Glomerular visceral epithelial cell (primary cell): ENCODE measurements around the gene NUP62CL.
A peak's percentile ranks its signal among the peaks of the same experiment; 100 is the strongest.
"Not testable (repeated sequence)": the region's sequence is repeated elsewhere in the genome, so short reads cannot be mapped to it uniquely, and the experiment has no call there.

Experiments used
- DNase-seq: peaks from one replicate; pipeline ENCODE4 v3.0.0-alpha.2; 2016; ENCODE audit errors: extremely low spot score

NUP62CL gene, protein sequence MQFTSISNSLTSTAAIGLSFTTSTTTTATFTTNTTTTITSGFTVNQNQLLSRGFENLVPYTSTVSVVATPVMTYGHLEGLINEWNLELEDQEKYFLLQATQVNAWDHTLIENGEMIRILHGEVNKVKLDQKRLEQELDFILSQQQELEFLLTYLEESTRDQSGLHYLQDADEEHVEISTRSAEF

DNA sequence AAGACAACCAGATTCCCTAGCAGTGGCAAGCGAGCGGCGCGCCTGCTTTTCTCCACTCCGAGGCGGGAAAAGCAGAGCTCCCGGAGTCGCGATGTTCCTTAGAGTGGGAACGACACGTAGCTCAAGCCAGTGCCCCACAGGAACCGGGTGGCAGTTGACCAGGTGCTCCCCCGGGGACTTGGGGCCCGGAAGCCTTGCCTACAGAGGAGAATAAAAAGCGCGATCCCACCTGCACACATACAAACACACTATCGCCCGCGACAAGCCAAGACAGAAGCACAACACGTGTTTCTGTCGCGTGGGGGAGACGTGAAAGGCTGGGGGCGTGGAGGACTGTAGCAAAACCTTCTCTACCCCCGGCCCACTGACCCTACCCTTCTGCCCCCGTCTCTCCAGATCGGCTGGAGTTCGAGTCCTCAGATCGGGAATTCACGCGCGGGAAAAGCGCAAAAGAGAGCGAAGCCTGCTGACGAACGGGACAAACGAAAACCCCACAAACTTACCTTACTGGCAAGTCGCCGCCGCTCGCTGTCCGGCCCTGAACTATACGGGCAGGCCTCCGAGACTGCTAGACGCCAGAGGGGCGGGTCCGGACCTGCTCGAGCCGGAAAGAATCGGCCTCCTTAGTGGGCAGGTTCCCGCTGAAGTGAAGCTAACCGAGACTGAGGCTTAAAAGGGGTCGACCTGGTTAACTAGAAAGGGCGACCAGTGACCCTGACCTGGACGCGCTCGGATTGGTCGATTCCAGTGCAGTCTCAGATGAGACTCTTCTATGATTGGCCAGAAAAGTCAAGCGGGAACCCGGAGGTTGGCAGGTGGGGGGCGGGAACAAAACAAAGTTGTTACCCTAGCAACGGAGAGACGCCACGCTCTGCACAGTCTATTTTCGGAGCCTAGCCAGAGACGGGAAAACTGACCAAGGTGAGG is at the start of gene NUP62CL, which contains the start of gene DNAAF6:
Gene NUP62CL, minus strand, starts transcription at position 664 of the 927 bp plus-strand sequence. CDS start 31,287 bp downstream, outside the sequence.
Gene DNAAF6, plus strand, starts transcription at position 842 of the 927 bp plus-strand sequence. CDS start 6,265 bp downstream, outside the sequence.
- peak; percentile 80 for DNase-seq

DNA sequence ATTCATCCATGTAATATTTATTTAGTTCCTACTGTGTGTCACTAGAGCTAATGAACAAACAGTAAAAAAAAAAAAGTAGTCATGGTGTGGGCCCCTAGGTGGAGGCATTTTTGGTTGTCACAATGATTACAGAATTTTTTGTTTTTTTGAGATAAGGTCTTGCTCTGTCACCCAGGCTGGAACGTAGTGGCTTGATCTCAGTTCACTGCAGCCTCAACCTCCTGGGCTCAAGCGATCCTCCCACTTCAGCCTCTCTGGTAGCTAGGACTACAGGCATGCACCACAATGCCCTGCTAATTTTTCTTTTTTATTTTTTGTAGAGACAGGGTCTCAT is 22.2 kb upstream of the NUP62CL start:
- DNase-seq = no peak

DNA sequence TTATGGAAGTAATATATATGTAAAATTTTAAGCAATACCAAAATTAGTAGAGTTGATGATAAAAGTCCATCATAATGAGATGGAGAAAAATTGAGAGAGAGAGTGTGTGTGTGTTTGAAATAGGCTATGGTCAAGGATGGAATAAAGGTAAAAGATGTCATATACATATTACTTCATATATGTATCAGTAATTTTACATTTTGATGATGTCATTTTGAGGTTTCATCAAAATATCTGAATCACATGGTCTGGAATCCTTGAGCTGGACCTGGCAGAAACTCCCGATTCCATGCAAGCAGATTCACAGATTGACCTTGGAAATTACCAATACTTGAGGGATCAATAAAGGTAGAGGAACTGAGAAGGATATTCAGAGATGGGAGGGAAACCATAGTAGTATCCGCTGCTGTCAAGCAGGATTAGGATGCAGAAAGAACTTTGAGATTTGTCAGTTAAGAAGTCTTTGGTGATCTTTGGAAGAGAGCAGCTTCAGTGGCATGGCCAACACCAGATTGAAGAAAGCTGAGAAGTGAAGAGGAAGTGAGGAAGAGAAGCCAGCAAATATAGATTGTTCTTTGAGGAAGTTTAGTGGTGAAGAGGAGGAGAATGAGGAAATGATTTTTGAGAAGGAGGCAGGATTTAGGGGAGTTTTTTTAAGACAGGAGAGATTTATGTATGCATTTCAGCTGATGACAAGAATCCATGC is 21.7 kb upstream of the NUP62CL start:
- no peak for DNase-seq

DNA sequence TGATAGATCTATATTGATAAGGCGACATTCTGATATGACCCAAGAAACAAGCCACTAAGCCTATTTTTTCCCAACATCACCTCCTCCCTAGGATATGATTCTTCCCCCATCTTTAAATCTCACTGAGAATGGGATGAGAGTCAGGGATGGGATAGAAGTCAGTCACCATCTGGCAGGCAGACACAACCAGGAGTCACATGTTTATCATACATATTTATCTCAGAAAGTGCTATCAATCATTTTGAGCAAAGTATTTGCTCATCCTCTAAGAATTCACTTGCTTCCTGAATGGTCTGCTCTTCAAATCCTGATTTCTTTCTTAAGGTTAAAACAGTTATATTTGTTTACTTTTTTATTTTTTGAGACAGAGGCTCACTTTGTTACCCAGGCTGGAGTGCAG is 20.5 kb upstream of the NUP62CL start:
- no peak for DNase-seq

DNA sequence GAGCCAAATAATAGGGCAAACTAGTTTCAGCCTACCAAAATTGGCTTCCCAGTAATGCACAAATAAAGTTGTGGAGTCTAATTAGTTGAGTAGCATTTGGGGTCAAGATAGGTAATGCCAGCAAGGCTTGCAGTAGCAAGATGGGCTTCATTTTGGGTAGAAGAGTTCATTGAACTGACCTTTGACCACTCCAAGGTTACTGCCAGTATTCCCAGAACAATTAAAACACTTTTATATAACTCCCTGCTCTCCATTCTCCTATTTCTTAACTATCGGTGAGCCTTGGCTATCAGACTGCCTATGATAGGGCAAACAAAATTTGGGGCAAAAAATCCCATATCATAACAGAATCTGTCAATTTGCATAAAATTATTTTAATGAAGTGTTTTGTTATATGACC is 7.2 kb upstream of the NUP62CL start:
- DNase-seq = no peak

DNA sequence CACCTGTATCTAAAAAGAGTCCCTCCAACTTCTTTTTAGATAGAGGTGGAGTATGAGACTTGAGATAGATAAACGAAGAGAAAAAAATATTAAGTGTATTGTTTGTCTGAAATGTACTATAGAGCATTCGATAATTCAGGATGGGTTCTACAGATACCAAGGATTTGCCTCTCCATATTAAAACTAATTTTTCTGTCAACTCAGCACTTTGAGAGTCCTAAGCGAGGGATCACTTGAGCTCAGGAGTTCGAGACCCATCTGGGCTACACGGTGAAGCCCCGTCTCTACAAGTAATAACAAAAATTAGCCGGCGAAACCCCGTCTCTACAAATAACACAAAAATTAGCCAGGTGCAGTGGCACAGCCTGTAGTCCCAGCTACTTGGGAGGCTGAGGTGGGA is 1.7 kb upstream of the NUP62CL start:
- DNase-seq = no peak

DNA sequence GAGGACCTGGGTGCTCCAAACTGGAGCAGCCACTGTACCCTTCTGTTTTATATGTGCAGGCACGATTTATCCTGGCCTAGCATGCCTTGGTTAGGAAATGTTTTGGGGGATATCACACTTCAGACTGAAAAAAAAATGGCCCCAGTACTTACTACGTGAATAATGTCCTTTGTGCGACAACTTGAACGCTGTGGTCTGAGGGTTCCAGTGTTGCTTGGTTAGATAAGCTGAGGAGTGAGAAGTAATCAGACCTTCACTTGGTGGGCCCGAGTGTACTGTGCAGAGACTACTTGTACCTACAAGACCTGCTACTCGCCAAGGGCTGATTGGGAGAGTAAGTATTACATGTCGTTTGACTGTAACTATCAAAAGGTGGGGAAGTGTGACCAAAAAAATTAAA is 856 bp upstream of the NUP62CL start:
- no peak for DNase-seq

DNA sequence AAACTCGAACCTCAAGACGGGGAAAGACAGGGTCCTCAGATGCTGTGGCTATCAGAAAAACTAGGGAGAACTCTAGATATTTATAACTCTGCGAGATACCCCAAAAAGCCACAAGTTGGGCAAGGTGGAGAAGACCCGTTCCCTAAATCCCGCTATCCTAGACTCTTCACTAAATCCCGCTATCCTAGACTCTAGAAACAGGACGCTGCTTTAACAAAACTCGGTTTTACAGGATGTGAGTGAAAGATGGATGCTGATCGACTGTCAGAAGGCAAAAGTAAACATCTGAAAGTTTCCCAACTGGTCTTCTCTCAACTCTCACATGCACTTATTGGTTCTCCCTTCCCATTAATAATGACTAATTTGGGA is 448 bp upstream of the NUP62CL start:
- no peak for DNase-seq

DNA sequence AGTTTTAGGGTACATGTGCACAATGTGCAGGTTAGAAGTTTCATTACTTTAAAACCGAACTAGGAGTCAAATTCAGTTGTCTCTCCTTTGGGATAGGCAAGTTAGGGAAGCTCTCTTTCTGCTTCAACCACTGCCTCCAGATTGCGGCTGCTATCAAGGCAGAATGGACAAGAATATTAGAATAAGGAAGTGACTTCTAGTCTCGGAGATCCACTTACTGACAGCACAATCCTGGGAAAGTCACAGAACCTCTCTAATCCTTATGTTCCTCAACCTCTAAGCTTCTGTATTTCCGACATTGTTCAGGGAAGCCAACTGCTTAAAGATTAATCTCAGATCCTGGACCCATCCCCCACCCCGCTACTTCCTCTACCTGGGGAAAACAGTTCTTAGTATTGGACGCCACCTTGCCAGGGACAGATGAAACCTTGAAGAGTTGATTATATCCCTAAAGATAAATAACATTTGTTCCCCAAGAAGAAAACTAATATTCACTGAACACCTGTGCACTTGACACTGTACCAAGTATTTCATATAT is 2.1 kb downstream of the NUP62CL start:
- peak; percentile 20 for DNase-seq

DNA sequence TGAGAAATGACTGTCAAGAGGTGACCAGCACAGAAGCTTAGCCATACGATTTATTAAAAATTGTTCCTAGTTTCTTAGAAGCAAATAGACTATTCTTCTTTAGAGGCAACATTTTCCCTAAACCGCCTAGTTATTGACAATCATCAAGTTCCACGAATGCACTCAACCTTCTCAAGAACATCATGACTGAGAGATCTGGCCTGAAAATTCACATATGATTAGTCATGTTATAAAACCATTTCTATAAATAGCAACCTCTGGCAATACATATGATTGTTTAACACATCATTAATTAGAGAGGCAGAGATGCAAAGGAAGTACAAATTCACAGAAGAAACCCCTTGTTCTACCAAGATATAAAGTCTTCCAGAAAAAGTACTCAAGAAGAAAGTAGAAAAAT is 6.7 kb downstream of the NUP62CL start:
- DNase-seq = peak; percentile 15

DNA sequence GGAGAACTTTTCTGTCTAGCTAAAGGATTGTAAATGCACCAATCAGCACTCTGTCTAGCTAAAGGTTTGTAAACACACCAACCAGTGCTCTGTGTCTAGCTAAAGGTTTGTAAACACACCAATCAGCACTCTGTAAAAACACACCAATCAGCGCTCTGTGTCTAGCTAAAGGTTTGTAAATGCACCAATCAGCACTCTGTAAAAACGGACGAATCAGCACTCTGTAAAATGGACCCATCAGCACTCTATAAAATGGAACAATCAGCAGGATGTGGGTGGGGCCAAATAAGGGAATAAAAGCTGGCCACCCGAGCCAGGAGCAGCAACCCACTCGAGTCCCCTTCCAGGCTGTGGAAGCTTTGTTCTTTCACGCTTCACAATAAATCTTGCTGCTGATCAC is 8.2 kb downstream of the NUP62CL start:
- DNase-seq = not testable (repeated sequence)

DNA sequence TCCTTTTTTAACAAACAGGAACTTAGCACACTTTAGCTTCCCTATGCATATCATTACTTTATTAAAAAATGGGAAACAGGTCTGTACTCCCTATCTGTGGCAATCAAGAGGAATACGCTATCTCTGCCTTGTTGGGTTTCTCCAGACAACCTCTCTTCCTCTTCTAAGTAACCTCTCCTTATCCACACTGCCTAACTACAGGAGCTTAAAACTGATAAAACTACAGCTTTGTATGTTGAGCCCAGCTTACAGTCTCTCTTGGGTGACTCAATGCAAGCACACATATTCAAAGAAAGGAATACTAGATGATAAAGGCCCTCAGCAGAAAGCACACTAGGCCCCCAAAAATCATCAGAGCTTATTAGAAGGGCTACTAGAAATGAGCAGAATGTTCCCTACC is 8.9 kb downstream of the NUP62CL start:
- no peak for DNase-seq

DNA sequence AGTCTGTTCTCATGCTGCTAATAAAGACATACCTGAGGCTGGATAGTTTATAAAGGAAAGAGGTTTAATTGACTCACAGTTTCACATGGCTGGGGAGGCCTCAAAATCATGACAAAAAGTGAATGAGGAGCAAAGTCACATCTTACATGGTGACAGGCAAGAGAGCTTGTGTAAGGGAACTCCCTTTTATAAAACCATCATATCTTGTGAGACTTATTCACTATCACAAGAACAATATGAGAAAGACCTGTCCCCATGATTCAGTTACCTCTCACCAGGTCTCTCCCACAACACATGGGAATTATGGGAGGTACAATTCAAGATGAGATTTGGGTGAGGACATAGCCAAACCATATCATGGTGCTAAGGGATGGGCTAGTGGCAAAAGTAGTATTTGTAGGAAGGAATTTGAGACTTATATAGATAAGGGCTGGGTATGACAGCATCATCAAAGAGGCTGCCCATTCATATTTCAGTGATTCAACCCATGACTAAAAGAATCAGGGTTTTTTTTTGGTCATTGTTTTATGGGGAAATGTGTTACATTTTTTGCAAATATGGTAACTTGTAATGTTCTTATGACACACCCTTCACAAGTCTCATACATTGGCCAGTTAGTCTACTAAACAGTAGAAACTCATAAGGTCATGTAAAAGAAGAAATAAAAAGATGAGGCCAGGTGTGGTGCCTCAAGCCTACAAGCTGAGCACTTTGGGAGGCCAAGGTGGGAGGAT is 34.7 kb downstream of the NUP62CL start:
- DNase-seq = no peak

DNA sequence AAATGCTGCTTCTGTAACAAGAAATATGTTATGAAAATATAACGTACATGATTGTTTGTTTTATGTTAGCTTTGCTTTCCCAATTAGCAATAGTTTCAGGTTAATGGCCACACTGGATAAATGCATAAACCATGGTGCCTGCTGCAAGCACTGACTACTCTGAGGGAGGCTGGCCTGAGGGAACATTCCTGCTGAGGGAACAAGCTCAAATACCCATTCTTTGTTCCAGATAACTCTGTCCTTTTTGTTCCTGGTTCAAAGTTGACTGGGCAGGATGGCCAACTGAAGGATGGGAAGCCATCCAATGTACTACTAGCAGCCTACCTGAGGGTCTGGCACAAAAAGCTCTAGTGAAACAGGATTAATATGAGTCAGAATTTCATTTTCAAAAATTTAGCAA is 37.5 kb downstream of the NUP62CL start:
- no peak for DNase-seq

DNA sequence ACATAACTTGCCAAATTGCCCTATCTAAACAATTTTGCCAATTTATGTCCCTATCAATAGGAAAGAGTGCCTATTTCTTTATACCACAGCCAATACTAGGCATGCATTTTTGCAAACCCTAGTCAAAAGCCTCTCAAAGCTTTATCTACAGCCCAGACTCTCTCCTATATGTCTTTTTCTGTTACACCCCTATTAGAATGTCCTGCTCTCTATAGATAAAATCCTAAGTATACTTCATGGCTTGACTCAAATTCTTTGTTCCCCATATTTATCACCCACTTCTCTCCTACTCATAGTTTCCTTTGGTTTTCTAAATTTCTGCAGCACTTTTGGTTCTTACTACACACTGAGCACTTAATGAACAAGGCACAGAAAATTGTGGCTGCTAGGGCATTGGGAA is 38.0 kb downstream of the NUP62CL start:
- no peak for DNase-seq

DNA sequence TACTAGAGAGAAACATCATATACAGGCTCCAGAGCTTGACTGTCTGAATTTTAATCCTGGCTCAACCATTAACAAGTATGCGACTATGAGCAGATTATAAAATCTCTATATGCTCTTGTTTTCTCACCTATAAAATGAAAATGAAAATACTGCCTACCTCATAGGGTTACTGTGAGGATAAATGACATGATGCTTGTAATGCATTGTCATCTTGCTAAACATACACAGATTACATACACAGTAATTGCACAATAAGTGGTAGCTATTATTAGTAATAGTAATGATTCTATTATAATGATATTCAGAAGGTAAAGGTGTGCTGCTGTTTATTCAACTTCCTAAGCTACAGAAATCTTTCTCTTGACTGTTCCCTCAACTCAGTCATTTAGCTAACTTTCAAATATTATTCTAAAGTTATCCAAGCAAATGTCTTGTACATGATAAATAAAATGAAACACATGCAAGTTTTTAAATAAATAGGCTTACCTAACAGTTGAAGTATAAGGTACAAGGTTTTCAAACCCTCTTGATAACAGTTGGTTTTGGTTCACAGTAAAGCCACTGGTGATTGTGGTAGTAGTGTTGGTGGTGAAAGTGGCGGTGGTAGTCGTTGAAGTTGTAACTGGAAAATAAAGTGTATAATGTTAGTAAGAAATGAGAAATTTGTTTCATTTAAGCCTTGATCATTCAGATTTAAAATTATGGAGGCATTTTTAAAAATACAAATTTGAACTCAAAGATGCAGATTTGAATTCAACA is 38.9 kb downstream of the NUP62CL start:
- no peak for DNase-seq

DNA sequence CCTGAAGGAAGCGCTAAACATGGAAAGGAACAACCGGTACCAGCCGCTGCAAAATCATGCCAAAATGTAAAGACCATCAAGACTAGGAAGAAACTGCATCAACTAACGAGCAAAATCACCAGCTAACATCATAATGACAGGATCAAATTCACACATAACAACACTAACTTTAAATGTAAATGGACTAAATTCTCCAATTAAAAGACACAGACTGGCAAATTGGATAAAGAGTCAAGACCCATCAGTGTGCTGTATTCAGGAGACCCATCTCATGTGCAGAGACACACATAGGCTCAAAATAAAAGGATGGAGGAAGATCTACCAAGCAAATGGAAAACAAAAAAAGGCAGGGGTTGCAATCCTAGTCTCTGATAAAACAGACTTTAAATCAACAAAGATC is 48.6 kb downstream of the NUP62CL start:
- DNase-seq = not testable (repeated sequence)

DNA sequence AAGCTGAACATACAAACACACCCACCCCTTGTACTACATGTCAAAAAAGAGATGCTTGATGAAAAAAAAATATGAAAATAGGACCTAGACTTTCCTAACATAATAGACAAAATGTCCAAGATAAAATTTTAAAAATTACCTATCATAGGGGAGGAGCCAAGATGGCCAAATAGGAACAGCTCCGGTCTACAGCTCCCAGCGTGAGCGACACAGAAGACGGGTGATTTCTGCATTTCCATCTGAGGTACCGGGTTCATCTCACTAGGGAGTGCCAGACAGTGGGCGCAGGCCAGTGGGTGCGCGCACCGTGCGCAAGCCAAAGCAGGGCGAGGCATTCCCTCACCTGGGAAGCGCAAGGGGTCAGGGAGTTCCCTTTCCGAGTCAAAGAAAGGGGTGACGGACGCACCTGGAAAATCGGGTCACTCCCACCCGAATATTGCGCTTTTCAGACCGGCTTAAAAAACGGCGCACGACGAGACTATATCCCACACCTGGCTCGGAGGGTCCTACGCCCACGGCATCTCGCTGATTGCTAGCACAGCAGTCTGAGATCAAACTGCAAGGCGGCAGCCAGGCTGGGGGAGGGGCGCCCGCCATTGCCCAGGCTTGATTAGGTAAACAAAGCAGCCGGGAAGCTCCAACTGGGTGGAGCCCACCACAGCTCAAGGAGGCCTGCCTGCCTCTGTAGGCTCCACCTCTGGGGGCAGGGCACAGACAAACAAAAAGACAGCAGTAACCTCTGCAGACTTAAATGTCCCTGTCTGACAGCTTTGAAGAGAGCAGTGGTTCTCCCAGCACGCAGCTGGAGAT is 50.4 kb downstream of the NUP62CL start:
- not testable (repeated sequence) for DNase-seq

DNA sequence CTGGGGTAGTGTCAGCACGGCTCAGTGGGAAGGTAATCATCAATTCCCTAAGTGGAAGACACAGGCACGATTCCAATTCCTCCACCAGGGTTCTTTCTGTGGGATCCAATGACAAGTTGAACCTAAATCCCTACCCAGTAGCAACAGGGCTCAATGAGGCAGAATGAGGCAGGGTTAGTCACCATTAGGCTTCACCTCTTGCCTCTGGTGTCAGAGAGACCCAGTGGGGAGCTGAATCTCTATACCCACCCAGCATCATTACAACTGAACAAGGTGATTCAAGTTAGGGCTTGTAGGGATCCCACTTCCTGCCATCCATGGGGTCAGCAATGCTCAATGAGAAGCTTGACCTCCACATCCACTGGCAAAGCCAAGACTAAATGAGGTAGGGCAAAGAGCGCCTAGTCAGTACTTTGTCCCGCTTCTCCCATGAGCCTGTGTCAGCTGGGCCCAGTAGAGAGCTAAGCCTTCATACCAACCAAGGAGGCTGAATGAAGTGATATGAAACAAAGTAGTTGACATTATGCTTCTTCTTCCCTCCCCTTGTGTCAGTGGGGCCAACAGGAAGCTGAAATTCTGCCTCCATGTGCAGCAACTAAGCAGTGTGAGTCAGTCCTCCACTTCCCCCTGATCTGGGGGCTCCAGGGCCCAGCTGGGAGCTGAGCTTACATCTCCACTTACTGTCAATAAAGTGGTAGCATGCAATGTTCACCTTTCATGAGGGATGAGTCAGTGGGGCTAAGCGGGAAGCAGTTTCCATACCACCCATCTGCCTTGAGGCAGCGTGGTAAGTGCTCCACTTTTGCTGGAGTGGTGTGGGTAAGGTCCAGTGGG is 51.2 kb downstream of the NUP62CL start:
- peak; percentile 54 for DNase-seq
